22Rv1 (cell line): ENCODE data around the gene VSTM2B.
"Not testable (repeated sequence)": the region's sequence is repeated elsewhere in the genome, so short reads cannot be mapped to it uniquely, and the experiment has no call there.

ENCODE experiments used
- H3K27ac ChIP-seq: fragments of 450-650 bp; 2 replicates; pipeline ENCODE4 v1.5.1; 2017
- ZFX ChIP-seq: fragments of 450-650 bp; IDR thresholded peaks from 2 replicates; pipeline ENCODE4 v1.6.1; 2017; ENCODE audit warnings: antibody characterized with exemption, borderline replicate concordance
- TF ChIP-seq, protein P1 (sequence below): fragments of 450-650 bp; IDR thresholded peaks from 2 replicates; pipeline ENCODE4 v1.5.1; 2017; ENCODE audit warnings: mild to moderate bottlenecking

Gene VSTM2B

GRCh38 chr19:29543381-29543780, 17.6 kb downstream of the VSTM2B start:
- no peak overlapping the region for H3K27ac ChIP-seq
- TF ChIP-seq, protein P1, sequence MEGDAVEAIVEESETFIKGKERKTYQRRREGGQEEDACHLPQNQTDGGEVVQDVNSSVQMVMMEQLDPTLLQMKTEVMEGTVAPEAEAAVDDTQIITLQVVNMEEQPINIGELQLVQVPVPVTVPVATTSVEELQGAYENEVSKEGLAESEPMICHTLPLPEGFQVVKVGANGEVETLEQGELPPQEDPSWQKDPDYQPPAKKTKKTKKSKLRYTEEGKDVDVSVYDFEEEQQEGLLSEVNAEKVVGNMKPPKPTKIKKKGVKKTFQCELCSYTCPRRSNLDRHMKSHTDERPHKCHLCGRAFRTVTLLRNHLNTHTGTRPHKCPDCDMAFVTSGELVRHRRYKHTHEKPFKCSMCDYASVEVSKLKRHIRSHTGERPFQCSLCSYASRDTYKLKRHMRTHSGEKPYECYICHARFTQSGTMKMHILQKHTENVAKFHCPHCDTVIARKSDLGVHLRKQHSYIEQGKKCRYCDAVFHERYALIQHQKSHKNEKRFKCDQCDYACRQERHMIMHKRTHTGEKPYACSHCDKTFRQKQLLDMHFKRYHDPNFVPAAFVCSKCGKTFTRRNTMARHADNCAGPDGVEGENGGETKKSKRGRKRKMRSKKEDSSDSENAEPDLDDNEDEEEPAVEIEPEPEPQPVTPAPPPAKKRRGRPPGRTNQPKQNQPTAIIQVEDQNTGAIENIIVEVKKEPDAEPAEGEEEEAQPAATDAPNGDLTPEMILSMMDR, result no peak
- no peak for TF ChIP-seq ZFX

- no peak overlapping the region for H3K27ac ChIP-seq
- TF ChIP-seq ZFX, result no peak
- TF ChIP-seq, protein P1, result no peak
These were observed 19.0 kb downstream of the VSTM2B start for GRCh38 chr19:29544656-29545360.

- not testable (repeated sequence) for H3K27ac ChIP-seq
These were observed 19.7 kb downstream of the VSTM2B start for GRCh38 chr19:29545447-29545846.

GRCh38 chr19:29545866-29546582, 20.2 kb downstream of the VSTM2B start:
- H3K27ac ChIP-seq, result no peak overlapping the region
- TF ChIP-seq, protein P1, result no peak
- TF ChIP-seq ZFX, result no peak

- no peak for TF ChIP-seq ZFX
- TF ChIP-seq, protein P1, result no peak
- H3K27ac ChIP-seq, result no peak overlapping the region
These were observed 20.9 kb downstream of the VSTM2B start for GRCh38 chr19:29546583-29547190.

DNA sequence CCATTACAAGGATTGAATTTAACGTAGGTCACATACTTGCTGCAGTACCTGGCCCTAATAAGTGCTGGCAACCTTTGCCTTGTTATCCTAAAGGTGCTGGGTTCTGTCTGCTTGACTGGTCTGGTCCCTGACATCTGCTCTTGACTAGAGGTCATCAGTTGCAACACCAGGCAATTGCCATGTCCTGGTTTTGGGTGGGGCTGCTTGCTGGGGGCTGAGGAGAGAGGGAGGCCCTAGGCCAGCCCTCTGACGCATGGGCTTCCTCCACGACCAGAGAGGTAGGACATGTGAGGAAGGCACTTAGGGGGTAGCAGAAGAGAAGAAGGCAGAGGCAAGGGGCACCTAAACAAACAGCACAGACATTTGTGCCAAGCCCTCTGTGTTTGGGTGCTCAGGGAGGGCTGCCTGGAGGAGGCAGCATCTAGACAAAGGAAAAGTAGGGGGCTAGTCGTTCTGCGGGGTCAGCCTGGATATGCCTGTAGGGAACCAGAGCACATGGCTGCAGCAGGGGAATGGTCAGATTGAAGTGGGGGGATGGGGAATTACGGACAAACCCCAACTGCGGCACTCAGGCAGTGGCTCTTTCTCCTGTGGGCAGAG, 21.7 kb downstream of the VSTM2B start:
- no peak overlapping the region for H3K27ac ChIP-seq
- no peak for TF ChIP-seq ZFX

GRCh38 chr19:29547981-29548380, 22.2 kb downstream of the VSTM2B start:
- no peak for TF ChIP-seq ZFX
- TF ChIP-seq, protein P1, result no peak
- no peak overlapping the region for H3K27ac ChIP-seq
